ENCODE measurements around the gene TMCO4.

GRCh38 chr1:19844731-19845495 lies 45.2 kb upstream of the TMCO4 start:
- no peak for TF ChIP-seq CTCF (conservative IDR thresholded peaks at IDR 0.05 in 1 of 2, IDR thresholded peaks at IDR 0.05 in 1 of 2; ENCODE audit: low read depth in 1 of 2, low read length in 2 of 2)
- no peak for TF ChIP-seq EZH2 (IDR thresholded peaks at IDR 0.05; ENCODE audit: low read length, missing control alignments)

Data from fibroblast of lung (primary cell).